ENCODE measurements around the gene CCDC24. TPM values are rescaled to one million over a fixed set of nuclear protein-coding genes. Genes with fewer than 3 reads are reported as not detected.

Gene CCDC24
- total RNA-seq, 1 donor from 2014 or later, result 4.8 TPM

GRCh38 chr1:43953361-43953760, 38.0 kb upstream of the CCDC24 start:
- H3K9me3 ChIP-seq, result no peaks in the 10 kb centered on the region

GRCh38 chr1:43954036-43954435, 37.4 kb upstream of the CCDC24 start:
- intact Hi-C loops (cut with DNase I), result no loop called here
- peaks cover 30 to 40% of the 10 kb centered on the region in 2 donors for H3K36me3 ChIP-seq
- TF ChIP-seq CTCF (IDR thresholded peaks at IDR 0.05), result no peak

More at GRCh38 chr1:43953361-43953760, 38.0 kb upstream of the CCDC24 start:
- peaks cover 3 to 4% of the 10 kb centered on the region in 2 donors for H3K4me1 ChIP-seq
- H3K4me3 ChIP-seq, result no peak overlapping the region
- no peak for TF ChIP-seq CTCF (IDR thresholded peaks at IDR 0.05)
- intact Hi-C loops (cut with DNase I), result no loop called here
- no peaks in the 10 kb centered on the region for H3K27me3 ChIP-seq
- no peak for DNase-seq (ENCODE audit: low spot score in 2 of 2)
- H3K36me3 ChIP-seq, result peaks cover 24 to 34% of the 10 kb centered on the region in 2 donors
- H3K27ac ChIP-seq, result no peak overlapping the region

GRCh38 chr1:43956234-43956633, 35.2 kb upstream of the CCDC24 start:
- no peak for DNase-seq (ENCODE audit: low spot score in 2 of 2)
- H3K4me3 ChIP-seq, result no peak overlapping the region
- no peaks in the 10 kb centered on the region for H3K9me3 ChIP-seq
- H3K27ac ChIP-seq, result no peak overlapping the region
- no peaks in the 10 kb centered on the region for H3K4me1 ChIP-seq
- peaks cover 40 to 52% of the 10 kb centered on the region in 2 donors for H3K36me3 ChIP-seq
- intact Hi-C loops (cut with DNase I), result no loop called here
- no peak for TF ChIP-seq CTCF (IDR thresholded peaks at IDR 0.05)
- H3K27me3 ChIP-seq, result no peaks in the 10 kb centered on the region

More at GRCh38 chr1:43954036-43954435, 37.4 kb upstream of the CCDC24 start:
- no peaks in the 10 kb centered on the region for H3K4me1 ChIP-seq
- no peak for DNase-seq (ENCODE audit: low spot score in 2 of 2)
- H3K27ac ChIP-seq, result no peak overlapping the region
- no peaks in the 10 kb centered on the region for H3K27me3 ChIP-seq
- no peaks in the 10 kb centered on the region for H3K9me3 ChIP-seq
- no peak overlapping the region for H3K4me3 ChIP-seq

GRCh38 chr1:43957407-43958040, 33.9 kb upstream of the CCDC24 start:
- Histone ChIP-seq H3K4me3 (no peak overlapping the region), H3K9me3 (no peaks in the 10 kb centered on the region), H3K4me1 (no peaks in the 10 kb centered on the region), H3K27ac (no peak overlapping the region), H3K27me3 (no peaks in the 10 kb centered on the region), H3K36me3 (peaks cover 53 to 63% of the 10 kb centered on the region in 2 donors)
- no peak for DNase-seq (ENCODE audit: low spot score in 2 of 2)
- TF ChIP-seq CTCF (IDR thresholded peaks at IDR 0.05), result no peak
- intact Hi-C loops (cut with DNase I), result no loop called here

GRCh38 chr1:43958351-43959255, 32.8 kb upstream of the CCDC24 start:
- intact Hi-C loops (cut with DNase I), result no loop called here
- Histone ChIP-seq H3K4me3 (no peak overlapping the region), H3K27ac (no peak overlapping the region), H3K36me3 (peaks cover 54 to 69% of the 10 kb centered on the region in 2 donors), H3K27me3 (no peaks in the 10 kb centered on the region), H3K4me1 (no peaks in the 10 kb centered on the region), H3K9me3 (no peaks in the 10 kb centered on the region)
- TF ChIP-seq CTCF (IDR thresholded peaks at IDR 0.05), result no peak
- no peak for DNase-seq (ENCODE audit: low spot score in 2 of 2)

All from ascending aorta (tissue), 2 donors.